Measurements from ENCODE around the gene DPP6. TPM values are rescaled to one million over a fixed set of nuclear protein-coding genes. Genes with fewer than 3 reads are reported as not detected.

DPP6 gene
- total and polyA plus RNA-seq, 2 of the 8 experiments (the other 6 are each of a cell fraction or from before 2014, with no cell fraction given): 4.7 to 6.8 TPM

GRCh38 chr7:154584352-154585252 lies 532.4 kb downstream of the DPP6 start (continued):
- TF ChIP-seq CHD7 (IDR thresholded peaks at IDR 0.05; ENCODE audit: insufficient replicate concordance, low read length) (no peak), CTCF (IDR thresholded peaks at IDR 0.05; ENCODE audit: control extremely low read depth in 1 of 3, insufficient read depth in 1 of 3, low read depth in 1 of 3, low read length in 3 of 3) (peak; percentile 29 to 59 (median 44)), RAD21 (IDR thresholded peaks at IDR 0.05 in 1 of 2, conservative IDR thresholded peaks at IDR 0.05 in 1 of 2; ENCODE audit: low read depth in 2 of 2, low read length in 2 of 2) (peak; percentile 36 to 46), JUND (IDR thresholded peaks at IDR 0.05; ENCODE audit: low read length) (0 out of 2 replicates have a peak, but pooled peaks have one; percentile 15)
